ENCODE data around the gene OS9.

Gene OS9

GRCh38 chr12:57722716-57723629, 29.0 kb downstream of the OS9 start:
- no peak for DNase-seq (ENCODE audit: low read depth)

GRCh38 chr12:57723630-57723962, 29.7 kb downstream of the OS9 start:
- DNase-seq (ENCODE audit: low read depth): no peak

GRCh38 chr12:57724003-57724935, 30.3 kb downstream of the OS9 start:
- no peak for DNase-seq (ENCODE audit: low read depth)

GRCh38 chr12:57724936-57725740, 31.2 kb downstream of the OS9 start:
- DNase-seq (ENCODE audit: low read depth): no peak

- DNase-seq (ENCODE audit: low read depth): no peak
Measured at GRCh38 chr12:57725851-57726150, 31.9 kb downstream of the OS9 start.

GRCh38 chr12:57726151-57726883, 32.4 kb downstream of the OS9 start:
- no peak for DNase-seq (ENCODE audit: low read depth)

GRCh38 chr12:57726884-57727757, 33.2 kb downstream of the OS9 start:
- DNase-seq (ENCODE audit: low read depth): no peak

GRCh38 chr12:57727758-57728395, 33.9 kb downstream of the OS9 start:
- DNase-seq (ENCODE audit: low read depth): no peak

- DNase-seq (ENCODE audit: low read depth): no peak
Measured at GRCh38 chr12:57729321-57729844, 35.5 kb downstream of the OS9 start.

- no peak for DNase-seq (ENCODE audit: low read depth)
Measured at GRCh38 chr12:57730336-57731067, 36.6 kb downstream of the OS9 start.

GRCh38 chr12:57731411-57732080, 37.6 kb downstream of the OS9 start:
- no peak for DNase-seq (ENCODE audit: low read depth)

- no peak for DNase-seq (ENCODE audit: low read depth)
Measured at GRCh38 chr12:57732270-57732669, 38.3 kb downstream of the OS9 start.

- no peak for DNase-seq (ENCODE audit: low read depth)
Measured at GRCh38 chr12:57732726-57733593, 39.0 kb downstream of the OS9 start.

- DNase-seq (ENCODE audit: low read depth): no peak
Measured at GRCh38 chr12:57733928-57734327, 40.0 kb downstream of the OS9 start.

GRCh38 chr12:57734591-57734990, 40.7 kb downstream of the OS9 start:
- no peak for DNase-seq (ENCODE audit: low read depth)

- DNase-seq (ENCODE audit: low read depth): no peak
Measured at GRCh38 chr12:57735198-57735855, 41.4 kb downstream of the OS9 start.

Measured in CMK (cell line).